ENCODE measurements around the gene DNAL1.

DNAL1 gene

GRCh38 chr14:73752297-73752992 is 107.7 kb downstream of the DNAL1 start:
- Histone ChIP-seq H3K4me1 (peaks cover 51% of the 10 kb centered on the region), H3K36me3 (no peaks in the 10 kb centered on the region), H3K9me3 (no peaks in the 10 kb centered on the region), H3K4me3 (ENCODE audit: low read depth, low read length) (no peak overlapping the region), H3K27me3 (no peaks in the 10 kb centered on the region)
- peak; percentile 55 for TF ChIP-seq CTCF (IDR thresholded peaks at IDR 0.05; ENCODE audit: low read depth, low read length)
- DNase-seq: peak; percentile 73
